ENCODE measurements around the gene IL11.
"Not testable (repeated sequence)": the region's sequence is repeated elsewhere in the genome, so short reads cannot be mapped to it uniquely, and the experiment has no call there.

IL11 gene

DNA sequence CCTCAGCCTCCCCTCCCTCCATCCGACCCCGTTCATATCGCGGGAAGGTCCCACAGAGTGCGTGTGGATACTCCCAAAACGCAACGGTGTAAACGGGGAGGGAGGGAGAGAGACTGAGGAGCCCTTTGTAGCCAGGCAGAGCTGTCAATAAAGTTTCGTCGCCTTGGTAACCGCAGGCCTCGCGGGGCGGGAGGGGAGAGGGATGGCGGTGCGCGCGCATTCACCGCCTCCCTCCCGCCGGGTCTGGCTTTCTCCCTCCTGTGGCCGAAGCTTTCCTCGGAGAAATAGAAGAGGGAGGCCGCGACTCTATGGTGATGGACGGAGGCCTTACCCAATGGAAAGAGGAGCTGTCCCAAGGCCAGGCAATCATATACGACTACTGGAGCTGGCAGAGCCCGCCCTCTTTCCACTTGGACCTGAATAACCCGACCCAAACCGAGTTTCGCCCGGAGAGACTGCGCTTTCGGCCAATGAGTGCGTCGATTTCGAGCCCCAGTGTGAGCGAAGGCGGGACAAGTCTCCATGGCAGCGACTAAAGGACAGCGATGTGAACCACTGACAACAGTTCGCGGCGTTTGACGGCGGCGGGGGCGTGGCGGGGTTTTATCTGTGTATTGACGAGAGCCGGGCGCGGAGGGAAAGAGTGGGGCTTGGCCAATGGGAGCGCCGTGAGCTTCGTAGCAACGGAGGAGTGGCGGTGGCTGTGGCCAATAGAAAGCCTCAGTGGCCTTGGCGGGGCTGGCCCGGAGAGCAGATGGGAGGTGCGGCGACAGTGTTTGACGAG, 31.0 kb downstream of the IL11 start, which contains the start of gene KMT5C:
TSS of gene KMT5C (plus strand) at position 772 of the 784 bp plus-strand sequence. CDS start 2,061 bp downstream, outside the sequence.
- WGBS (ENCODE audit: insufficient coverage), result under 1% methylated on average over 51 of the region's 63 CpGs
- H3K27ac ChIP-seq (ENCODE audit: insufficient read depth in 1 of 2, low read depth in 1 of 2, low read length in 2 of 2, poor library complexity in 1 of 2, severe bottlenecking in 2 of 2), result peak within 1 kb of the TSS; percentile 99 to 100

DNA sequence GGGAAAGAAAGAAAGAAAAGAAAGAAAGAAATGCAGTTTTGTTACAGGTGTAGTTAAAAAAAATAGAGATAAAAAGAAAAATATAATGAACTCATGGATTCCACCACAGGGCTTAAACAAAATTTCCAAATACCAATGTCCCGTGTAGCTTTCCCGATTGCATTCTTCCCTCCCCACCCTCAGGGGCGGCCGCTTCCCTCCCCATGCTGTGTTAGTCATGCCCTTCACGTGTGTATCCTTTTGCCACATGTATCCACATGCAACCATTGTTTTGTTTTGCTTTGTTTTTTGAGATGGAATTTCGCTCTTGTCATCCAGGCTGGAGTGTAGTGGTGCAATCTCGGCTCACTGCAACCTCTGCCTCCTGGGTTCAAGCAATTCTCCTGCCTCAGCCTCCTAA, 34.2 kb downstream of the IL11 start:
- WGBS (ENCODE audit: insufficient coverage), result 98% methylated on average over 7 of the region's 7 CpGs
- Histone ChIP-seq H3K27me3 (replicated peaks in 2 of 5; ENCODE audit: control insufficient read depth in 4 of 5, insufficient read depth in 5 of 5, low read length in 4 of 5) (no peaks in the 10 kb centered on the region), H3K9me3 (ENCODE audit: control extremely low read depth in 1 of 5, control insufficient read depth in 4 of 5, insufficient read depth in 2 of 5, low read depth in 1 of 5, low read length in 4 of 5) (no peaks in the 10 kb centered on the region), H3K36me3 (ENCODE audit: control insufficient read depth in 4 of 4, insufficient read depth in 4 of 4, low read length in 3 of 4) (no peaks in the 10 kb centered on the region), H3K27ac (ENCODE audit: insufficient read depth in 1 of 2, low read depth in 1 of 2, low read length in 2 of 2, poor library complexity in 1 of 2, severe bottlenecking in 2 of 2) (no peak overlapping the region), H3K4me1 (ENCODE audit: control extremely low read depth in 1 of 4, control insufficient read depth in 4 of 4, insufficient read depth in 4 of 4, low read length in 3 of 4) (peaks cover 0 to 23% (median 18%) of the 10 kb centered on the region in 4 experiments), H3K4me3 (ENCODE audit: control insufficient read depth in 1 of 7, extremely low read depth in 1 of 7, insufficient read depth in 4 of 7, low read depth in 2 of 7, low read length in 6 of 7) (no peak overlapping the region)
- POLR2A ChIA-PET, result interaction anchor here (0.6 to 0.9 kb wide), 2 partner anchors 9 to 58 kb away, joined by 3 read pairs; no protein-coding TSS in a partner anchor
- DNase-seq, result no peak
- CTCF ChIA-PET, result interaction anchor here (0.9 kb wide), 1 partner anchor 44 kb away, joined by 5 read pairs; no protein-coding TSS in a partner anchor

More for the DNA sequence above, 31.0 kb downstream of the IL11 start, which contains the start of gene KMT5C:
- CTCF ChIA-PET, result interaction anchor here (0.7 to 1.8 kb wide), 13 partner anchors 11 to 80 kb away, joined by 3 to 19 read pairs (median 4); partner anchors contain the start of gene TMEM238
- peak within 1 kb of the TSS; percentile 55 to 85 (median 81) for H3K4me3 ChIP-seq (ENCODE audit: control insufficient read depth in 1 of 7, extremely low read depth in 1 of 7, insufficient read depth in 4 of 7, low read depth in 2 of 7, low read length in 6 of 7)
- POLR2A ChIA-PET, result interaction anchor here (0.6 to 1.8 kb wide), 13 partner anchors 9 to 135 kb away, joined by 3 to 15 read pairs (median 6); partner anchors contain the start of genes PPP6R1, RPL28, TMEM150B and TMEM238
- no peaks in the 10 kb centered on the region for H3K27me3 ChIP-seq (replicated peaks in 2 of 5; ENCODE audit: control insufficient read depth in 4 of 5, insufficient read depth in 5 of 5, low read length in 4 of 5)
- H3K36me3 ChIP-seq (ENCODE audit: control insufficient read depth in 4 of 4, insufficient read depth in 4 of 4, low read length in 3 of 4), result peaks cover 2 to 22% (median 9%) of the 10 kb centered on the region in 4 experiments
- peak; percentile 100 for DNase-seq
- H3K9me3 ChIP-seq (ENCODE audit: control extremely low read depth in 1 of 5, control insufficient read depth in 4 of 5, insufficient read depth in 2 of 5, low read depth in 1 of 5, low read length in 4 of 5), result no peaks in the 10 kb centered on the region
- peaks cover 0 to 27% (median 25%) of the 10 kb centered on the region in 4 experiments for H3K4me1 ChIP-seq (ENCODE audit: control extremely low read depth in 1 of 4, control insufficient read depth in 4 of 4, insufficient read depth in 4 of 4, low read length in 3 of 4)

DNA sequence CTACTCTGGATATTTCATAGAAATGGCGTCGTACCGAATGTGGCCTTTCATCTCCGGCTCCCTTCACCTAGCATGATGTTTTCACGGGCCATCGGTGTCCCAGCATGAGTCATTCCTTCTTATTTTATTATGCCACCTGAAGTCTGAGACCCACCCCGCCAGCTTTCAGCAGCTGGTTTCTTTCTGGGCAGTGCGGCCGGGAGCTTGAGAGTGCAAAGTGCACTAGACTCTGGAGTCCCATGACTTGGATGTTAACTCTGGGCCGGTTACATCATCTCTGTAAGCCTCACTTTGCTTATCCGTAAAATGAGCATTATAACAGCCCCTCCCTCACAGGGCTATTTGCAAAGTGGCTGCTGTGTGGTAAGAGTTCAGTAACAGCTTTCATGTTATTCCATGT, 36.4 kb downstream of the IL11 start:
- ChIA-PET CTCF (no interaction called here), POLR2A (no interaction called here)
- no peaks in the 10 kb centered on the region for H3K36me3 ChIP-seq (ENCODE audit: control insufficient read depth in 4 of 4, insufficient read depth in 4 of 4, low read length in 3 of 4)
- peaks cover 0 to 10% (median 7%) of the 10 kb centered on the region in 4 experiments for H3K4me1 ChIP-seq (ENCODE audit: control extremely low read depth in 1 of 4, control insufficient read depth in 4 of 4, insufficient read depth in 4 of 4, low read length in 3 of 4)
- no peak for DNase-seq
- H3K27ac ChIP-seq (ENCODE audit: insufficient read depth in 1 of 2, low read depth in 1 of 2, low read length in 2 of 2, poor library complexity in 1 of 2, severe bottlenecking in 2 of 2), result no peak overlapping the region
- 100% methylated on average over 9 of the region's 11 CpGs for WGBS (ENCODE audit: insufficient coverage)
- no peak overlapping the region for H3K4me3 ChIP-seq (ENCODE audit: control insufficient read depth in 1 of 7, extremely low read depth in 1 of 7, insufficient read depth in 4 of 7, low read depth in 2 of 7, low read length in 6 of 7)
- no peaks in the 10 kb centered on the region for H3K9me3 ChIP-seq (ENCODE audit: control extremely low read depth in 1 of 5, control insufficient read depth in 4 of 5, insufficient read depth in 2 of 5, low read depth in 1 of 5, low read length in 4 of 5)
- no peaks in the 10 kb centered on the region for H3K27me3 ChIP-seq (replicated peaks in 2 of 5; ENCODE audit: control insufficient read depth in 4 of 5, insufficient read depth in 5 of 5, low read length in 4 of 5)

DNA sequence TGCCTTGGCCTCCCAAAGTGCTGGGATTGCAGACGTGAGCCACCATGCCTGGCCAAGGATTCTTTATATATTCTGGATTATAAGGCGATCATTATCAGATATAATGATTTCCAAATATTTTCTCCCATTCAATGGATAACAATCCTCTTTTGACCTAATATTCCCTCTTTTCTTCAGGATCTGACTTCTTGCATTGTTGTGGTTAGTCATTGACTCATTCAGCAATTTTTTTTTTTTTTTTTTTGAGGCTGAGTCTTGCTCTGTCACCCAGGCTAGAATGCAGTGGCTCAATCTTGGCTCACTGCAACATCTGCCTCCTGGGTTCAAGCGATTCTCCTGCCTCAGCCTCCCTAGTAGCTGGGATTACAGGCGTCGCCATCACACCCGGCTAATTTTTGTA, 40.5 kb downstream of the IL11 start:
- H3K27me3 ChIP-seq (replicated peaks in 2 of 5; ENCODE audit: control insufficient read depth in 4 of 5, insufficient read depth in 5 of 5, low read length in 4 of 5); H3K36me3 ChIP-seq (ENCODE audit: control insufficient read depth in 4 of 4, insufficient read depth in 4 of 4, low read length in 3 of 4); H3K27ac ChIP-seq (ENCODE audit: insufficient read depth in 1 of 2, low read depth in 1 of 2, low read length in 2 of 2, poor library complexity in 1 of 2, severe bottlenecking in 2 of 2); CTCF ChIA-PET; DNase-seq; H3K4me3 ChIP-seq (ENCODE audit: control insufficient read depth in 1 of 7, extremely low read depth in 1 of 7, insufficient read depth in 4 of 7, low read depth in 2 of 7, low read length in 6 of 7); H3K9me3 ChIP-seq (ENCODE audit: control extremely low read depth in 1 of 5, control insufficient read depth in 4 of 5, insufficient read depth in 2 of 5, low read depth in 1 of 5, low read length in 4 of 5): not testable (repeated sequence)
- POLR2A ChIA-PET, result interaction anchor here (0.8 kb wide), 1 partner anchor 54 kb away, joined by 4 read pairs; no protein-coding TSS in a partner anchor
- WGBS (ENCODE audit: insufficient coverage), result 87% methylated on average over 4 of the region's 6 CpGs
- H3K4me1 ChIP-seq (ENCODE audit: control extremely low read depth in 1 of 4, control insufficient read depth in 4 of 4, insufficient read depth in 4 of 4, low read length in 3 of 4), result peaks cover 0 to 11% (median 10%) of the 10 kb centered on the region in 4 experiments

DNA sequence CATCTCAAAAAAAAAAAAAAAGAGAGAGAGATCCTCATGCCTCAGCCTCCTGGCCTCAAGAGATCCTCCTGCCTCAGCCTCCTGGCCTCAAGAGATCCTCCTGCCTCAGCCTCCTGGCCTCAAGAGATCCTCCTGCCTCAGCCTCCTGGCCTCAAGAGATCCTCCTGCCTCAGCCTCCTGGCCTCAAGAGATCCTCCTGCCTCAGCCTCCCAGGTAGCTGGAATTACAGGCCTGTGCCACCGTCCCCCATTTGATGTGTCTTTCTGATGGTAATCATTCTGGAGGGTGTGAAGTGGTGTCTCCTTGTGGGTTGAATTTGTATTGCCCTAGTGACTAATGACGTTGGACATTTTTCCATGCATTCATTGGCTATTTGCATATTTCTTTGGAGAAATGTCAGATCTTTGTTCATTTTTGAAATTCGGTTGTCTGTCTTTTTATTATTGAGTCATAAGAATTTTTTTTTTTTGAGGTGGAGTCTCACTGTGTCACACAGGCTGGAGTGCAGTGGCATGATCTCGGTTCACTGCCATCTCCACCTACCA, 41.4 kb downstream of the IL11 start:
- H3K4me3 ChIP-seq (ENCODE audit: control insufficient read depth in 1 of 7, extremely low read depth in 1 of 7, insufficient read depth in 4 of 7, low read depth in 2 of 7, low read length in 6 of 7); H3K36me3 ChIP-seq (ENCODE audit: control insufficient read depth in 4 of 4, insufficient read depth in 4 of 4, low read length in 3 of 4); CTCF ChIA-PET; H3K27ac ChIP-seq (ENCODE audit: insufficient read depth in 1 of 2, low read depth in 1 of 2, low read length in 2 of 2, poor library complexity in 1 of 2, severe bottlenecking in 2 of 2); POLR2A ChIA-PET; H3K9me3 ChIP-seq (ENCODE audit: control extremely low read depth in 1 of 5, control insufficient read depth in 4 of 5, insufficient read depth in 2 of 5, low read depth in 1 of 5, low read length in 4 of 5); H3K27me3 ChIP-seq (replicated peaks in 2 of 5; ENCODE audit: control insufficient read depth in 4 of 5, insufficient read depth in 5 of 5, low read length in 4 of 5): not testable (repeated sequence)
- peak in 2 of 3 donors; percentile 39 to 41 for DNase-seq
- 90% methylated on average over 3 of the region's 4 CpGs for WGBS (ENCODE audit: insufficient coverage)
- H3K4me1 ChIP-seq (ENCODE audit: control extremely low read depth in 1 of 4, control insufficient read depth in 4 of 4, insufficient read depth in 4 of 4, low read length in 3 of 4), result peaks cover 0 to 14% (median 13%) of the 10 kb centered on the region in 4 experiments

DNA sequence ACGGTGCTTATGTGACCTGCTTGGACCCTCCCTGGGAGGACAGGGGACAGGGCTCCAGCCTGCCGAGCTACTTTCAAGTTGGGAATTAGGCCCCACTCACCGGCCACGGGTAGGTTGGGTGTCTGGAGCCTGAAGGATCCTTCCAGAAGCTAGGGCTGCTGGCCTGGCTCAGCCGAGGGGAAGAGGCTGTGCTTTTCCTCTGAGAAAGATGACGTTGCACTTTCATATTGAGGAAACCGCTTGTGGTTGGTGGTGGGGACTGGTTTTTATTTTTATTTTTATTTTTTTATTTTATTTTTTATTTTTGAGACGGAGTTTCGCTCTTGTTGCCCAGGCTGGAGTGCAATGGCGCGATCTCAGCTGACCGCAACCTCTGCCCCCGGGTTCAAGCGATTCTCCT, 45.1 kb downstream of the IL11 start, which contains the start of gene TMEM150B:
TSS of gene TMEM150B (minus strand) at position 170 of the 400 bp plus-strand sequence. CDS start 4,305 bp downstream, outside the sequence.
- POLR2A ChIA-PET, result interaction anchor here (1.5 kb wide), 1 partner anchor 14 kb away, joined by 8 read pairs; the partner anchor contains the start of gene KMT5C
- DNase-seq, result peak; percentile 61 to 87 (median 86)
- 43% methylated on average over 7 of the region's 14 CpGs for WGBS (ENCODE audit: insufficient coverage)

More for the DNA sequence above, 45.1 kb downstream of the IL11 start, which contains the start of gene TMEM150B:
- no peaks in the 10 kb centered on the region for H3K36me3 ChIP-seq (ENCODE audit: control insufficient read depth in 4 of 4, insufficient read depth in 4 of 4, low read length in 3 of 4)
- H3K27ac ChIP-seq (ENCODE audit: insufficient read depth in 1 of 2, low read depth in 1 of 2, low read length in 2 of 2, poor library complexity in 1 of 2, severe bottlenecking in 2 of 2), result peak within 1 kb of the TSS in 1 of 2 experiments; percentile 6
- H3K4me1 ChIP-seq (ENCODE audit: control extremely low read depth in 1 of 4, control insufficient read depth in 4 of 4, insufficient read depth in 4 of 4, low read length in 3 of 4), result peaks cover 0 to 43% (median 41%) of the 10 kb centered on the region in 4 experiments
- H3K27me3 ChIP-seq (replicated peaks in 2 of 5; ENCODE audit: control insufficient read depth in 4 of 5, insufficient read depth in 5 of 5, low read length in 4 of 5), result no peaks in the 10 kb centered on the region
- CTCF ChIA-PET, result interaction anchor here (0.8 to 1.3 kb wide), 3 partner anchors 15 to 93 kb away, joined by 3 read pairs; no protein-coding TSS in a partner anchor
- peak within 1 kb of the TSS in 3 of 7 experiments; percentile 38 to 64 (median 57) for H3K4me3 ChIP-seq (ENCODE audit: control insufficient read depth in 1 of 7, extremely low read depth in 1 of 7, insufficient read depth in 4 of 7, low read depth in 2 of 7, low read length in 6 of 7)
- no peaks in the 10 kb centered on the region for H3K9me3 ChIP-seq (ENCODE audit: control extremely low read depth in 1 of 5, control insufficient read depth in 4 of 5, insufficient read depth in 2 of 5, low read depth in 1 of 5, low read length in 4 of 5)

Measured in common myeloid progenitor, CD34-positive (primary cell).